GM19395 (cell line): ENCODE data around the gene PTEN.
"Not testable (repeated sequence)": the region's sequence is repeated elsewhere in the genome, so short reads cannot be mapped to it uniquely, and the experiment has no call there.

Experiments
- ATAC-seq: cut with Tn5 transposase; IDR thresholded peaks from one replicate; pipeline ENCODE4 v1.9.1; 2021; ENCODE audit warnings: mild to moderate bottlenecking, moderate library complexity; ENCODE audit not compliant: unreplicated experiment

The PTEN gene

DNA sequence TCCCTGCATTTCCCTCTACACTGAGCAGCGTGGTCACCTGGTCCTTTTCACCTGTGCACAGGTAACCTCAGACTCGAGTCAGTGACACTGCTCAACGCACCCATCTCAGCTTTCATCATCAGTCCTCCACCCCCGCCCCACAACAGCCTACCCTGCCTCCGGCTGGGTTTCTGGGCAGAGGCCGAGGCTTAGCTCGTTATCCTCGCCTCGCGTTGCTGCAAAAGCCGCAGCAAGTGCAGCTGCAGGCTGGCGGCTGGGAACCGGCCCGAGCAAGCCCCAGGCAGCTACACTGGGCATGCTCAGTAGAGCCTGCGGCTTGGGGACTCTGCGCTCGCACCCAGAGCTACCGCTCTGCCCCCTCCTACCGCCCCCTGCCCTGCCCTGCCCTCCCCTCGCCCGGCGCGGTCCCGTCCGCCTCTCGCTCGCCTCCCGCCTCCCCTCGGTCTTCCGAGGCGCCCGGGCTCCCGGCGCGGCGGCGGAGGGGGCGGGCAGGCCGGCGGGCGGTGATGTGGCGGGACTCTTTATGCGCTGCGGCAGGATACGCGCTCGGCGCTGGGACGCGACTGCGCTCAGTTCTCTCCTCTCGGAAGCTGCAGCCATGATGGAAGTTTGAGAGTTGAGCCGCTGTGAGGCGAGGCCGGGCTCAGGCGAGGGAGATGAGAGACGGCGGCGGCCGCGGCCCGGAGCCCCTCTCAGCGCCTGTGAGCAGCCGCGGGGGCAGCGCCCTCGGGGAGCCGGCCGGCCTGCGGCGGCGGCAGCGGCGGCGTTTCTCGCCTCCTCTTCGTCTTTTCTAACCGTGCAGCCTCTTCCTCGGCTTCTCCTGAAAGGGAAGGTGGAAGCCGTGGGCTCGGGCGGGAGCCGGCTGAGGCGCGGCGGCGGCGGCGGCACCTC is at the start of gene PTEN, which contains the start of gene KLLN:
Gene PTEN, plus strand, starts transcription at position 573 of the 891 bp plus-strand sequence. CDS start 845 bp downstream, outside the sequence.
Gene KLLN, minus strand, starts transcription at position 481 of the 891 bp plus-strand sequence. CDS start 1,046 bp downstream, outside the sequence.
- ATAC-seq = peak; percentile 42

DNA sequence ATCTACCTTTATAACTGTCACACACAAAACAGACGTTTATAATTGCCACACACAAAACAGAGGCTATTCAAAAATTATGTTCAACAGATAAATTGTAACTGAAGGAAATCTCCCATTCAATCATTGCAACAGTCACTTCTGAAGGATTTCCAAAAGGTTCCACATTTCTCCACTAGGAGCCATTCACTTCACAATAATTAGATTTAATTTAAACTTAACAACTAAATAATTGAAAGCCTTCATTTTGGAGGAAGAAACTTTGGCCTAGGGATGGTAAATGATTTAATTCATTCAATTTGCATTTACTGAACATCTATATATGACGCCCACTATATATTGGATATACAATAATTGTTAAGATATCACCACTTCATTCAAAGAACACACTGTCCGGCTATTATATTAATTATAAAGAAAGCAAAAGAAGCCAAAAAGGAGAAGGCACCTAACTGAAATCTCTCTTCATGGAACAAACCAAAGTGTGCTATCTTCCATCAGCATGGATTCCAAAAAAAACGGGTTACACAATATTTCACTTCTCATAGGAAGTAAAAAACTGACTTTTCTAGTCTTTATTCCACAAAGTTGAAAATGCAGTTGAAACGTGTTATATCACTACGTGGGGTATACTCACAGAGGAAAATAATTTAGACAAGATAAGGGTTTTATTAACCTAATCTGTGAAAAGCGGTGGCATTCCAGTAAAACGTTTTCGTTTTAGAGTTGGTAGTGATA is 47.1 kb upstream of the PTEN start:
- ATAC-seq = no peak

DNA sequence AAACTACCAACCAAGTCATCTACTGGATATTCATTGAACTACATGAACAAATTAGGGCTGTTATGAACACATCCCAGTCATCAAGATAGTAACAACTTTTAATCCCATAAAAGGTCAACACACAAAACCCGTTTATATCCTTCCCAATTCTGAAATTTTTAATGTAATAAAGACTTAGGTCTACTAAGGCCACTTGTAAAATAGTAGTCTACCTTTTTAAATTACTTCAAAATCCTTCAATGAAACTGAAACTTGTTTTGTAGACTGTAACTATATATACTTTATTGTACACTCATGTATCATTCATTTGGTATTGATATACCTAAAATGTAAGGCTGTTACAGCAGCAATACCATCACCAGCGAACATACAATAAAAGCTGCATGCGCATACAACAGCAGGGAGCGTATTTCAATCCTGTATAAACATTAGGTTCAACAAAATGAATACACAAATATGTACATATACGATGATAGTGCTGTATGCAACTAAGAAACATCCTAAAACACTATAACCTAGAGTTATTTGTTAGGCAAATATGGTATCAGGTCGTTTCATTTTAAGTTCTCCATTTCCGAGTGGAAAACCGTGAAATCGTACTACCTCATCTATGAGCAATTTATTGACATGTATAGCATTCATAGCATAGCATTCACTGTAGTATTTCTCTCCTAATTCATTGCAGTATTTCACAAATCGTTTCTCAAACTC is 46.4 kb upstream of the PTEN start:
- ATAC-seq = peak; percentile 2

DNA sequence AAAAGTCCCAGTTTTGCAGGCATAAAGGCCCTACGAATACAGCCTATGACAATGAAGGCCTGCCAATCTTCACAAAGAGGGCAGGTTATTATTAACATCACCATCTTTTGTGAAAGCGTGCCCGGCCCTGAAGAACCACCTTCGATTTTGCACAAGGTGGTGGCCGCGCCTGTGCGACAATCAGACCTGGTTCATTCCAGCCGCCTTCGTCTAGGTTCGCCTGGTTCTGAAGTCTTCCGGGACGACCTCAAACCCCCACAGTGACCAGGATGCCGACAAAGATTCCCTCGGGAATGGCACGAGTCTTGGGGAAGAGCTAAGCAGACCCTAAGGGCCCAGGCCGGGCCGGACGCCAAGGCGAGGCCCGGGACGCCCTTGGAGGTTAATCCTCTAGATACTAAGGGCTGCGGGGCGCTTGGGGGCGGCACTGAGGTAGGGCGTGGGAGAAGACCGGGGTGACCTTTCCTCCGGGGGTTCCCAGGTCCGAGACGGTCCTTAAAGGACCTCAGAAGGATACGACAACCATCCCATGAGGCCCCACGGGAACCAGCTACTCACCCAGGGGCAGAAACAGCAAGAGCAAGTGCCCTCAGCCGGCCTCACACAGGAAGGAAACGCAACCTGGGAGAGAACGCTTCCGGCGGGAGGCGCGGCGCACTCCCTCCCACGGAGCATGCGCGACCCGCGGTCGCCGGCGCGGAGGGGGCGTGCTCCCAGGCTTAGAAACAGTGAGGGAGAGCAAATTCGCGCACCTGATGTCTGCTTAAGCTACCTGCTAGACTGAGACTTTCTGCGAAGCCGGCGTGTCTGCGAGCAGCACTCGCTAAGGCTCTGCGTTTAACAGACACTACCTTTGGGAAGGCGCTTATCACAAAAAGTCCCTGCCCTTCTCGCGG is 45.6 kb upstream of the PTEN start, which contains the start of gene ATAD1:
Gene ATAD1, minus strand, starts transcription at position 618 of the 896 bp plus-strand sequence. CDS start 3,627 bp downstream, outside the sequence.
- ATAC-seq = peak; percentile 81

DNA sequence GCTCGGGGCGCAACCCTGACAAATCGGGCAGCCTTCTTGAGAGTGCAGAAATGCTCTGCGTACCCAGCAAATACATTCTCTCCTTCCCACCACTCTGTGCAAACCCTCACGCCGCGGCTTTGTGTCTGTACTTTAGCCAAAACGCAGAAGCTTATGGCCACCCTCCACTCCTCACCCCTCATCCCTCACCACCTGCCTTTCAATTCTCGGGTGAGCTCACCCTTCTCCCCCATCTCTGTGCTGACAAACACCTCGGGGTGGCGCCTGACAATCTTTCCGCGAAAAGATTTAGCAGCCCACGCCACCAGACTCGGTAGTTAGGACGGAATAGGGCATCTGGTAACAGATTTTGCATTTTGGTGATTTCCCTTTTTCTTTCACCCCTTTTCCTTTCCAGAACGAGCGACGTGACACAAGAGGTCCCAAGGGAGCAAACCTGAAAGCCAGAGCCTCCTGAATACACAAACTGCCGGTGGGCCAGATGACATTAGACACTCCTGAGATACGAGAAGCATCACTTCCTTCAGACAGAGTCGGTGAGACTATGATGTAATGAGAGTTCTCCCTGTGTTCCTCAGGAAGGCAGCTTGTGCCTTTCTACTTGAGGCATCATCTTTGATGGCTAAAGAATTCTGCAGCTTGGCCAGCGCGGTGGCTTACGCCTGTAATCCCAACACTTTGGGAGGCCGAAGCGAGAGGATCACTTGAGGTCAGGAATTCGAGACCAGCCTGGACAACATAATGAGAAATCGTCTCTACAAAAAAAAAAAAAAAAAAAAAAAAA is 44.7 kb upstream of the PTEN start:
- ATAC-seq = peak; percentile 67

DNA sequence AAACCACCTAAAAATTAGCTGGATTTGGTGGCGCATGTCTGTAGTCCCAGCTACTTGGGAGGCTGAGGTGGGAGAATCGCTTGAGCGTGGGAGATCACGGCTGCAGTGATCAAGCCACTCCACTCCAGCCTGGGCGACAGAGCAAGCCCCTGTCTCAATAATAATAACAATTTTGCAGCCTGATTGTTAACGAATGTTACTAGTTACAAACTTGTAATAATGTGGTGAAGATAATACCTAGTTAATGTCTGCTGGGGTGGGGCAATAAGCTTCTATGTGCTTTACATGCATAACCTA is 44.2 kb upstream of the PTEN start:
- ATAC-seq = no peak

DNA sequence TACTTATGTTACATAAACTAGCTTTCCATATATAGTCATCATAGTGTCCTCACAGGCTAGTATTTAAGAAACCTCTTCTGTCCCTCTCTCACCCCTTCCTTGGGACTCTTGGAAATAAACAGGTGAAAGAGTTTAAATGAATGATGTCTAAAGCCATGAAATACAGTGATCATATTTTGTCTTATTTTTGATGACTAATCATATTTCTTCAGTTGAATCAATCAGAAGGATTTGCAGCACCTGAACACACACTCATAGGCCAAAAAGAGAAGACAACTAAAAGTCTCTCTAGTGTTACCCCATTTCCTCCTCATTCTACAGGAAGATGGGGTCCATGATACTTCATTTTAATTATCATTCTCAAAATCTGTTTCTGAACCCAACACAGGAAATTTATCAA is 36.8 kb upstream of the PTEN start:
- ATAC-seq = no peak

DNA sequence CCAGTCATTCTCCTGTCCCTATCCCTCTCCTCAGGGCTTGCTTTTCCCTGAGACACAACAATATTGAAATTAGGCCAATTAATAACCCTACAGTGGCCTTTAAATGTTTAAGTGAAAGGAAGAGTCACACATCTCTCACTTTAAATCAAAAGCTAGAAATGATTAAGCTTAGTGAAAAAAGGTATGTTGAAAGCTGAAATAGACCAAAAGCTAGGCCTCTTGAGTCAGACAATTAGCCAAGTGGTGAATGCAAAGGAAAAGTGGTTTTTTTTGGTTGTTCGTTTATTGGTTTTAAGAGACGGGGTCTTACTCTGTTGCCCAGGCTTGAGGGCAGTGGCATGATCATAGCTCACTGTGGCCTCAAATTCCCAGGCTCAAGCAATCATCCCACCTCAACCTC is 35.7 kb upstream of the PTEN start:
- ATAC-seq = no peak

DNA sequence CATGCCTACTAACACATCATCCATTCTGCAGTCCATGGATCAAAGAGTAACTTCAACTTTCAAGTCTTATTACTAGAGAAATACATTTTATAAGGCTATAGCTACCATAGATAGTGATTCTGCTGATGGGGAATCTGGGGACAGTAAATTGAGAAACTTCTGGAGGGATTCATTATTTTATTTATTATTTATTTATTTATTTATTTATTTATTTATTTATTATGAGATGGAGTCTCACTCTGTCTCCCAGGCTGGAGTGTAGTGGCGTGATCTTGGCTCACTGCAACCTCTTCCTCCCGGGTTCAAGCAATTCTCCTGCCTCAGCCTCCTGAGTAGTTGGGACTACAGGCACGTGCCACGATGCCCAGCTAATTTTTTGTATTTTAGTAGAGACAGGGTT is 34.4 kb upstream of the PTEN start:
- not testable (repeated sequence) for ATAC-seq

DNA sequence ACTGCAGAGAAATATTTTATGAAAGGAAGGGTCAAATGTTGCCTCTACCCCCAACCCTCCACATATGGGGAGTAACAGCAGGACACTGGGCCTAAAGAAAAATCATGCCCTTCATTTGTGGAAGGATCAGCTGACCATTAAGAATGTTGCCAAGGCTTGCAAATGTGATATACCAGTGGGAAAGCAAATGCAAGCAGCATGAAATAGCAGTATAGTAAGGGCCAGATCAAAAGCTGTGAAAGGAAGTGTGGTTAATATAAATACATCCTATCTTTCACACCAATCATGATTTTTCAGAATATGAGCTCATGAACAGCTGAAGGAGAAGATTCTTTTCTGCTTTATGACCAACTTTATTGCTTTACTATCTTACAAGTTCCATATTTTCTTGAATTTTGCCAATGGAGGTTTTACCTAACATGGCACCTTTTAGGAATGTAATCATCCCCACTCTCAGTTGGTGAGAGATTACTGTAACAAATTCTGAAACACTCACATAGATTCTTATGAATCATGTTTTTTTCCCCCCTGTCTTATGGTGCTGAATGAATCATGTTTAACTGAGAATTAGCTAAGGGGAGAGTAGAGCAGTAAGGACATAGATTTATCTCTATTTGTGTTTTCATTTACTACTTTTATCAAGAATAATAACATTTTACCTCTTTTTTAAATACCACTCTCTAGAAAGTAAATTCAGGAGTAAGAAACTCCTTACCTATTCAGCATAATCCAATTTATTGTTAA is 33.3 kb upstream of the PTEN start:
- ATAC-seq = no peak

DNA sequence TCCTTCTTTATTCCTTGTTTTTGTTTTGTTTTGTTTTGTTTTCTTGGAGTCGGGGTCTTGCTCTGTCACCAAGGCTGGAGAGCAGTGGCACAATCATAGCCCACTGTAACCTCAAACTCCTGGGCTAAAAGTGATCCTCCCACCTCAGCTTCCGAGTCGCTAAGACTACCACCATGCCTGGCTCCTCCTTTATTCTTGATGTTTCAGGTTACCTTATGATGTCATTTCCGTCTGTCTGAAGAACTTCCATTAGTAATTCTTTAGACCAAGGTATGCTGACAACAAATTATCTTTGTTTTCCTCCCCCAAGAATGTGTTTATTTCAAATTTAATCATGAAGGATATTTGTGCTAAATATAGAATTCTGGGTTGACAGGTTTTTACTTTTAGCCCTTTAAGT is 27.3 kb upstream of the PTEN start:
- ATAC-seq = no peak

DNA sequence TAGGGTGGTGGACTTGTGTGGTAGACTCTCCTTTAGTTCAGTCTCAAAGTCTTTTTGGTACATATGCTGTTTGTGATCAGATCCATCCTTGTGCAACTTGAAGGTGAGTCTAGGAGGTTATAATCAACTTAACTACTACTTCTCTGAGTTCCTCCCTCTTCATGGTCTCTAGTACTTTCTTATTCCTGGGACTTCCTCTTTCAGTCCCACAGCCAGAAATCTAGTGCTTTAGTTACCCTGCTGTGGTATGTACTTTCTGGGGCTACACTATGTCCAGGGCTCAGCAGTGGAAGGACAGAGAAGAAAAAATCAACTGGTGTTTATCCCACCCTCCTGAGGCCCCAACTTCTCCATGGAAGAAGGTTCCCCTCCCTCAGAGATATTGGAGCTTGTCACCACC is 26.0 kb upstream of the PTEN start:
- ATAC-seq = no peak

DNA sequence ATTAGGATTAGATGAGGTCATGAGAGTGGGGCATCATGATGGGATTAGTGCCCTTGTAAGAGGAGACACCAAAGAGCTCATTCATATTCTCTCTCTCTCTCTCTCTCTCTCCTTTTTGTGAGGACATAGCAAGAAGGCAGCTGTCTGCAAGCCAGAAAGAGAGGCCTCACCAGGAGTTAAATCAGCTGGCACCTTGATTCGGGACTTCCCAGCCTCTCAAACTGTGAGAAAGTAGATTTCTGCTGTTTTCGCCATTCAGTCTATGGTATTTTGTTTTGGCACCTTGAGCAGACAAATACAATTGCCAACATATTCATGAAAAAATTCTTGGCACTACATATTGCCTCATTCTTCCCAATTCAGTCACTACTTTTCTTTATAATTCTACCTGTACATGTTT is 24.8 kb upstream of the PTEN start:
- no peak for ATAC-seq

DNA sequence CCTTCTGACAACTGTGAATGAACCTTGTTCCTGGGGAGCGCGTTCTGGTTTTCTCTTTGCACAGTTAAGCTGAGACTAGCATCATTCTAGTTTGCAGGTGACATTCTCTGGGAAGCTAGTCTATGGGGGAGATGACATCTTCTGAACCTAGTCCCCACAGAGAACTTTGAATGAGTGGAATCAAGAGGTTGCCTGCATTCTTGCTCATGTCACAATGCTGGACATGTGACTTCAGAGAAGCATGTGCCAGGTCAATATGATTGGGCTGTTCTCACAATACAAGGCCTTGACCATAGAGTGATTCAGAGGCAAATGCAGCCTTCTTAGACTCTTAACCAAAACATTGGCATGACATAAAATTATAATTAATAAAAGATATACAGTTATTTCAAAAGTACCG is 22.2 kb upstream of the PTEN start:
- no peak for ATAC-seq

DNA sequence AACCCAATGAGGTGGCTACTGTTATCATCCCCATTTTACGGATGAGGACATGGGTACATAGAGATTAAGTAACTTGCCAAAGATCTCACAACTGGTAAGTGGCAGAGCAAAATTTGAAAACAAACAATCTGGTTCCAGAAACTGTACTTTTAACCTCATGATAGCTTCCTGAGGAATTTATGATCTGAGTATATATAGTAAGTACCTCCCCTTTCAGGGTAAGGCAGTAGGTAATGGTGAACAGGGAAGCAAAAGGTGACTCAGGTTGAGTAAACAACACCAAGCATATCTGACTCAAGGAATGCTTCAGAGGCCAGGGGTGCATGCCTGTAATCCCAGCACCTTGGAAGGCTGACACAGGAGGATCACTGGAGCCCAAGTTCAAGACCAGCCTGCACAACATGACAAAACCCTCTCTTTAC is 21.2 kb upstream of the PTEN start:
- ATAC-seq = no peak

DNA sequence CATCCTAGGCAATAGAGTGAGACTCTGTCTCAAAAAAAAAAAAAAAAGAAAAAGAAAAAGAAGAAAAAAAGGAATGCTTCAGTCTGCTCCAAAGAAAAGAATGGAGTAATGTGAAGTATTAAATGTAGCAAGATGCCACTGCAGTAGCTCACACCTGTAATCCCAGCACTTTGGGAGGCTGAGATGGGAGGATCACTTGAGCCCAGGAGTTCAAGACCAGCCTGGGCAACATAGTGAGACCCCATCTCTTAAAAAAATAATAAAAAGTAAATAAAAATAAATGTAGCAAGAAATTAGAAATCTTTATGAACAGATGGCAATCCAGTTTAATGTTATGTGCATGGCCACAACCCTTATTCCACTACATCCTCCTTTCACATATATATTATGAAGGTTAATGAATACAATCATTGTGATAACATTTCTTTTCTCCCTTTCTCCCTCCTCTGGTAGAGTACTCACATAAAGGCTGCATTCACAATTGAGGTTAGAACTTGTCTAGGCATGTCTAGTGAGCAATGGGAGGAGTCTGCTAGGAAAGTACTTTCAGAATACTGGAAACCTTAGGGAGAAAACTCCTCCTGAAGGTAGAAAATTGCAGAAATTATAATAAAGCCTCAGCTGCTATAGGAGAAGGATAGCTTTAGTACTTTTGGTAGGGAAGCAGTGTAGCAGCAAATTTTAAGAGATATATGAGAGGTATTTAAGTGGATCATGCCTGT is 20.5 kb upstream of the PTEN start:
- no peak for ATAC-seq

DNA sequence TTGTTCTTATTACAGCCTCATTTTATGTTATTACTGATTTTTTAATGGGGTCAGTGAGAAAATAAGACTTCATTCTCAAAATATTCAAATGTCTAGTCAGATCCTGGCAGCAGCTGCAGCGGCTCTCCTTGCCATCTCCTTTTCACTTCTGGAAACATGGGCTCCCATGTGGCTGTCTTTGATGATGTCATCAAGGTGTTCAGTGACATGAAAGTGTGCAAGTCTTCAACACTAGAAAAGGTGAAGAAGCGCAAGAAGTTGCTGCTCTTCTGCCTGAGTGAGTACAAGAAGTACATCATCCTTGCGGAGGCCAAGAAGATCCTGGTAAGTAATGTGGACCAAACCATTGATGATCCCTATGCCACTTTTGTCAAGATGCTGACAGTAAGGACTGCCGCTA is 19.7 kb upstream of the PTEN start:
- no peak for ATAC-seq
